HG03442 (cell line): ENCODE results near the gene SENP1.

Experiments
- ATAC-seq: cut with Tn5 transposase; IDR thresholded peaks from one replicate; pipeline ENCODE4 v1.9.1; 2021; ENCODE audit warnings: mild to moderate bottlenecking, moderate library complexity; ENCODE audit not compliant: unreplicated experiment

The SENP1 gene

GRCh38 chr12:48068457-48068856, 37.4 kb downstream of the SENP1 start:
- no peak for ATAC-seq

- no peak for ATAC-seq
These were observed 38.5 kb downstream of the SENP1 start for GRCh38 chr12:48067250-48067938.

DNA sequence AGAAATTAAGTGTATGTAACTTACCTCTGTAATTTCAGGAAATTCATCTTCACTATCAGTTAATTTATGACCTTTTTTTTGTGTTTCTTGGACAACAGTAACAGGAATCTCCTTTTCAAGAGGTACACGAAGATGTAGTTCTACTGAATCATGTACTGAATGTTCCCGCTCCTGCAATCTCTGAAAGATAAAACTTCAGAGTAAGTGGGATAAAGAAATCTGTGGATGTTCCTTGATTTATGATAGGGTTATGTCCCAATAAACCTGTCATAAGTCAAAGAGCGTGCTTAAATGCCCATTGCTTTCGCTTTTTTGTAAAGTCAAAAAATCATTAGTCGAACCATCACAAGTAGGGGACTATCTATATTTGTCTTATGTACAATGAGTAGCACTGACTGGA, 40.8 kb downstream of the SENP1 start:
- ATAC-seq: no peak

DNA sequence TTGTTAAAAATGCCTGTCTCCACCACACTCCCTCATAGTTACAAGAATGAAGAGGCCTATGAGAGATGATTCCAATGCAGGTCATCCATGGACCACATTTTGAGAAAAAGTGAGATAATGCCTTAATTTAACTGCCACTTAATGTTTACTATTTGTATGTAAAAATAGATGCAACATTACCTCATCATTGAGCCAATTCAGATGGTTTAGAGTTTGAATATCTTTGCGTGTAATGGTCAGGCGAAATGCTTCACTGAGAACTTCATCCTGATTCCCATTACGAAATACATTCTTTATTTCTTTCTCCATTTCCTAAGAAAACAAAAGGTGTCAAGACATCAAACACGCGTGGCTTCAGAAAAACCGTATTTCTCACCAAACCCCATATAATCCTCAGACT, 42.3 kb downstream of the SENP1 start:
- ATAC-seq: no peak

DNA sequence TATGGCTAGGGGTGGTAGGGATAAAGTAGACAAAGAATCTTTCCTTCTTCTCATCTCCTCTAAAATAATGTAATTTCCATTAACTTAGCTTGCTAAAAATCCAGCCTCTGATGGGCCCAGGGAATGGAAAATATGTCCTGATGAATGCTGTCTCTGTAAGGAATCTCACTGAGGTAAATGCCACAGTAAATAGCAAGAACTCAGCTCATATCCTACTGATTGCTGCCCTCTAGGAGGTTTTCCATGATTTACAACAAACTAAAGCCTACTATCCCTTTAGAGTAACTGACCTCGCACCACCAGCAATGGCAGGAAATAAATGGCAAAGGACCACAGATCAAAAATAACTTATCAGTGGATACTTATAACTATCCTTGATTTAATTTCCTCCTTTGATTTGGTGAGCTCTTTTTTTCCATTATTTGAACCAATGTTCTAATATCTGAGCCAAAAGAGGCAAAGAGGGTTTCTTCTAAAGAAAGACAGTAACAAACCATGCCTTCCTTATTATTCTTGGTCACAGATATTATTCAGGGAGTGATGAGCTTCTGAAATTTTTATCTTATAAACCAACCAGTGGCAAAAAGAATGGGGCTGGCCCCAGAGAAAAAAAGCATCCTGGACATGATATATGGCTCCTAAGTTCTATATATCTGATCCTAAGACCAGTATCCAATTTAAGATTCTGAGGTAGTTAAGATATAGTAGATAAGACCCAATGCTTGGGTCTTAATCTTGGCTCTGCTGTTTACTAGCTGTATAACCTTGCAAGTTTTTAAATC, 43.8 kb downstream of the SENP1 start:
- ATAC-seq: no peak

DNA sequence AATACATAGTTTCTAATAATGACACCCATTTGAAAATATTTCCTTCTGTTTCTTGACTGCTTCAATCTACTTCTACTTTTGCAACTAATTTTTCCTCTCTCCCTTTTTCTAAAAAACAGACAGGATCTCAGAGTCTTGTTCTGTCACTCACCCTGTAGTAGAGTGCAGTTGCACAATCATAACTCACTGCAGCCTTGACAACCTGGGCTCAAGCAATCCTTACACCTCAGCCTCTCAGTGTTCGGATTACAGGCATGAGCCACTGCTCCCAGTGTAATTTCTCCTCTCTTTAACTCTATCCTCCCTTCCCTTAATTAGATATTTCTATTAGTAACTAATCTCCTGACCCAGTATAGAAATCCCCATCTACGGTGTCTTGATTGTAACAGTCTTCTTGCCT, 45.4 kb downstream of the SENP1 start:
- ATAC-seq: no peak

- no peak for ATAC-seq
These were observed 47.1 kb downstream of the SENP1 start for GRCh38 chr12:48058771-48059170.

DNA sequence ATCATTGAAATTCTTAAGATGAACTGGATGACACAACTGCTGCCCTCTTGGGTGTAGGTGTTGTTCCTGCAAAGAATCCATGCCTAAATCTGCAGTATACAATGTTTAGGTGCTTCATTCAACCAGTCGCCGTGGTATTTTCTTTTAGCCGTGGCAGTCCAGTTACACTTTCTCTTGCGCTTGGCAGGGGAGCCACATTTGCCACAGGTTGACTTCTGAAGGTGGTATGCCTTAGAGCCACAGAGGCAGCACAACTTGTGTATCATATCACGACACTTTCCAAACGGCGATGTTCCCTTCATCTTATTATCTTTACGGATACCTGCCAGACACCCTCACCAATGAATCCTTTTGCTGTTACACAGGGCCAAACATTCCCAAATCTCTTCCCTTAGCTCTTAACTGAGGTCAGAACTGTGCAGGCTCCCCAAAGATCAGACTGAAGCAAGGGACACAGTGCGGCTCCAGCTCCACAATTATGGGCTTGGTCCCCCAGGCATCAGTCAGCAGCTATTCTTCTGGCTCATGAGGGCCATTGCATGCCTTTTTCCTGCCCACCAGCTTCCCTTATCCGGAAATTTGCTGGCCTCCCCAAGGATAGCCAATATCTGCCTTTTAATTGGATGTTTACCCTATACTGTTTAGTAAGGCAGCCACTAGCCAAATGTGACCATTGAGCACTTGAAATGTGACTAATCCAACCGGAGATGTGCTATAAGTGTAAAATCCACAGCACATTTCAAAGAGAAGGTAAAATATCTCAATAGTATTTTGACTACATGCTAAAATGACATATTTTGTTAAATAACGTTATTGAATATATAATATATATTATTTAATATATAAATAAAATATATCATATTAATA, 50.7 kb downstream of the SENP1 start:
- ATAC-seq: no peak

DNA sequence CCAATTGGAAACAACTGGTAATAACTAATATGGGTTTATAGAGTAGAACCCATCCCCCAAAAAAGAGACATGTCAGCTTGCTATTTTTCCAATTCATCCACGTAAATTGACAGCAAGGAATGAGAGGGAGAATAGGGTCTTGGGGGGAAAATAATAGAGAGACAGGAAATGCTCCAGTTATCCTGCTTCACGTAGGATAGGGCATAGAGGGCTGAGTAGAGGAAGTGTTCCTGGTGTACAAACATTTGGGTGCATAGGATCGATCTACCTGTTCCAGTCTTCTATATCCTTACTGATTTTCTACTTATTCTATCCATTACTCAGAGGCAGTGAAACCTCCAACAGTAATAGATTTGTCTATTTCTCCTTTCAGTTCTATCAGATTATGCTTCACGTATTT, 52.0 kb downstream of the SENP1 start:
- no peak for ATAC-seq

GRCh38 chr12:48053122-48053521, 52.8 kb downstream of the SENP1 start:
- ATAC-seq: no peak

DNA sequence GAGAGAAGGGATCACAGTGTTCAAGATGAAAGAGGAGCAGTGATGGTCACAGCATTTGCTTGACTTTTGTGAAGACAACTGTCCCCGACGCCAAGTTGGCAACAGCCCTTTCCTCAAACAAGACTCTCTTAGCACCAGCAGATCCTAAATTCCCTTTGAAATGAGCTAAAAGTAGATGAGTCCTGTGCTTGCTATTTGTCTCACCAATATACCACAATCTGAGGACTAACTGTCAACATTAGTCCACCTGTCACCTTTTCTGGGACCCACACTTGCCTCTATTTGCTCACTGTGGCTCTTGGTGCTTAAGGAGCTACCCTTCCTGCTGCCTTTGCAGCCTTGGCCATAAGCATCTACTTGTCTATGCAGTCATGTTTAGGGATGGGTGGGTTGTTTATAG, 54.2 kb downstream of the SENP1 start:
- ATAC-seq: no peak

- no peak for ATAC-seq
These were observed 55.7 kb downstream of the SENP1 start for GRCh38 chr12:48050174-48050573.

- ATAC-seq: no peak
These were observed 59.8 kb downstream of the SENP1 start for GRCh38 chr12:48045965-48046518.

DNA sequence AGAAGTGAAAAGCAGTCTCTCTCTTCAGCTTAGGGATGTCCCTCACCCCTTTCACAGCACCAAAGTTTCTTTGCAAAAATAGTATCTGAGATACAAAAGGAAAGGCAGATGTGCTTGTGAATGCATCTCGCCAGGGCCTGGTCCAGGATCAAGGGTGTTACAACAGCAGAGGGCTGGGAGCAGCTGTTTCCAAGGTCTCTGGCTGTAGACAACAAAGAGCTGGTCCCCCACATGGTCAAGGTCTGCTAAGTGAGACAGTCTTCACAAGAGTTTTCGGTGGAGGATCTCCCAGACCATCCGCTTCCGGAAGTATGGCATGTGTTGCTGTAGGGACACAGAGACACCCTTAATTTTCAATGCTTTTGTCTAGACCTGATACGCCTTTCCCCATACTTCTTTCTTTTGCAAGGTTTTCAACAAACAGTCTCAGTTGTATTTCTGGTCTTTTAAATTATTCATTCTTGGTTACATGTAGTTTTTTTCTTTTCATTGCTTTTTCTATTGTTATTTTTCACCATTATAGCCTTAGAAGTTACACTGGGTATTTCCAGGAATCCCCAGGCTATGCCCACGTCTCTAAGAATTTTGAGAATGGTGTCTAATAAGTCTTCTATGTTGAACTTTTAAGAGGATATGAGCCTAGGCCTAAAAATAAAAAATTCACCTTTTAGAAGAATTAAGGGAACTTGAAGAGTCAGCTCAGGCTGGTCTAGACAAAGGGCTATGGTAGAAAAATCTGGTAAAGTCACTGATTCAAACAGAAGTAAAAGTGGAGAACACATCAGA, 60.6 kb downstream of the SENP1 start:
- no peak for ATAC-seq

DNA sequence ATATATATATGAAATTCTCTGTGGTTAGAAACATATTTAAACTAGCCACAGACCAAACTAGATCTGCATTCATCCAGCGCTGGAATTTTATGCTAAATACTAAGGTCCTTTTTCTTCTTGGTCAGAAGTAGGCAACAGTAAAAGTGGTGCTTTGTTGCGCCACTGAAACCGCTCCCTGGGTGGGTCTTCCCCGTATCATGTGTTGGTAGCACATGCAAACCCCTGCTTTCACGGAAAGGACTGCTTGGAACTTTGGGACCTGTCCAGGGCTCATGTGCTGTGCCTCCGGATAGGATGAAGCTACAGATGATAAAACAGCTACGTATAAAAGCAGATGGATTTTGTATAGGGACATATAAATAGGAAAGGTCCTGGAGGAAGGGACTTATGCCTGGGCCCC, 61.5 kb downstream of the SENP1 start:
- no peak for ATAC-seq

- no peak for ATAC-seq
These were observed 62.1 kb downstream of the SENP1 start for GRCh38 chr12:48043771-48044170.

DNA sequence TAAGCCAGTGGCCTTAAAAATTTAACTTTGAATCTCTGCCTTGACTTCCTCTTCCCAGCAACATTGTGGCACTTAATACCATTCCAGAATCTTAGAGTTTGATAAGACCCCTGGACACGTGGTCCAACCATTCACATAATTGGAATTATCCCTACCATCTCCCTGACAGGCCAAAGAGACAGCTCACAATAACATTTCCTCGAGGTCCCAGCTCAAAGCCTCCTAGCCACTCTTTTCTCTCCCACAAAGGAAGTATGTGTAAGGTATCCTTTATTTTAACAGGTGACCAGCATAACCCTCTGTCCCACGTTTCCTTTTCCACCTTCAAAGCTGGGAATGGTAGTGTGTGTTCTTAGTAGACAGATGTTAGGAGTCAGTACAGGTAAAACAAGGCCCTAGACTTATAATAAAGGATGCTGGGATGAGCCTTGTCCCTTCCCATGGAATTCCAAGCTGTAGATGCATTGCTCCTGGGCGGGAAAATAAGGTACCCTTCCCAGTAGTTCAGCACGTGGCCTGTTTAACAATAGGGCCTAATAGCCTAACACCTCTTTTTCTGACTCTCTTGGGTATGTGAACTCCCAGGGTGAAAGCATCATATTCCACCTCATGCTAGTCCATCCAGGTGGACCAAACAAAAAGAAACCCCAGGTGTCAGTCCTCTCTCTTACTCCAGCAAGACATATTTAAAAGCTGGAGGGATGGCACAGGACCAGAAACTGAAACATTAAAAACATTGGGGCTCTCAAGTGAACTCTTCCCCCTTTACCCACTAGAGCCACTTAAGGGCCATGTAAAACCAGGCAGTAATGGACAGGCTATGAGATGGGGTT, 64.1 kb downstream of the SENP1 start:
- ATAC-seq: no peak

GRCh38 chr12:48040354-48040753, 65.5 kb downstream of the SENP1 start:
- no peak for ATAC-seq

DNA sequence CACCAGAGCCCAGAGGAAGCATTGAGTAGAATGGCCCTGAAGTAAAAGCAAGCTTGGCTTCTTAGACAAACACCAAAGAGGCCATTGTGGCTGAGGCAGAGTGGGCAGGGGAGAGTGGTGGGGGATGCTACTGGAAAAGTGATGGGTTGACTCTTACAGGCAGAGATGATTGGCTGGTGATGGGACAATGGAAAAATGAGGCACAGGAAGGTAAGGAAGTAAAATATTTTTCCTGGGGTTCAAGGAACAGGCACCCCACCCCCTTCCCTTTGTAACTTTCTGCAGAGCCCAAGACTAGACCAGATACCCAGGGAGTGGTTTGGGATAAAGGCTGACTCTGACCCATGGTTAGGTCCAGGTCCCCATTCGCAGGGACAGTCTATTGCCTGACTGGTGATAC, 66.7 kb downstream of the SENP1 start:
- ATAC-seq: no peak

DNA sequence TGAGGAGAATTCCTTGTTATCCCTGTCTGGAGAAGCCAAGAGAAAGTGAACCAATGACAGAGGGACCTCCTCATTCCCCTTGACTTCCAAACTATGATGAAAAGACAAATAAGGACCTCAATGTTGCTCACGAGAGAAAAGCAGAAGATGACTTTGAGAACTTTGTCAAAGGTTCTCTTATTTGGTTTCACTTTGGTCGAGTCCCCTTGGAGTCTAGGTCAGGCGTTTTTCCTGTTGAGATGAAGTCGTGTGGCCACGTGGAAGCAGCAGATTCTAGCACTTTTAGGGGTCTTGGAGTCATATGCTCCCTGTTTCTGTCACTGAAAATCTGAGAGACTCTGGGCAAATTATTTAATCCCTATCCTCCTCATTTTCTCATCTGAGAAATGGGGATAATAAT, 67.8 kb downstream of the SENP1 start:
- ATAC-seq: no peak
